Loucy (cell line): ENCODE data around the gene ALB.

Experiments used
- CTCF ChIP-seq: fragments of 200-600 bp; sonication (generic); conservative IDR thresholded peaks from 2 replicates; pipeline ENCODE4 v1.5.1; 2014; ENCODE audit warnings: mild to moderate bottlenecking, antibody characterized with exemption, low read length
- EZH2phosphoT487 ChIP-seq: fragments of 200-600 bp; IDR thresholded peaks from 2 replicates; pipeline ENCODE4 v1.6.1; 2018; ENCODE audit warnings: antibody characterized with exemption, mild to moderate bottlenecking, moderate library complexity, borderline replicate concordance

GRCh38 chr4:73387552-73387951 is 16.5 kb upstream of the ALB start:
- no peak for TF ChIP-seq CTCF
- no peak for TF ChIP-seq EZH2phosphoT487
